GM12878 (cell line): ENCODE results near the gene IL20RA.

Experiments
- BRCA1 ChIP-seq: IDR thresholded peaks from 2 replicates; pipeline ENCODE4 v1.6.1; 2011; ENCODE audit warnings: low read depth, low read length, improper control_type of control experiment
- CBFB ChIP-seq: IDR thresholded peaks from 2 replicates; pipeline ENCODE4 v1.6.1; 2016; ENCODE audit warnings: antibody characterized with exemption, low read depth
- CTCF ChIP-seq, 3 experiments: IDR thresholded peaks in 2 of 3; conservative IDR thresholded peaks in 1 of 3; 2 replicates each; pipeline ENCODE4 v1.5.1; 2011; ENCODE audit warnings: low read depth in 3 of 3, low read length in 3 of 3, mild to moderate bottlenecking in 3 of 3, control low read depth in 2 of 3, moderate library complexity in 2 of 3, inconsistent platforms in 1 of 3, mixed read lengths in 1 of 3; ENCODE audit not compliant: control insufficient read depth in 2 of 3, insufficient read depth in 1 of 3; ENCODE audit errors: extremely low read depth in 1 of 3
- ELK1 ChIP-seq: IDR thresholded peaks from 2 replicates; pipeline ENCODE4 v1.6.1; 2012; ENCODE audit warnings: low read depth, low read length, improper control_type of control experiment
- FOXK2 ChIP-seq: fragments of 450-650 bp; IDR thresholded peaks from 2 replicates; pipeline ENCODE4 v1.6.1; 2017; ENCODE audit warnings: mild to moderate bottlenecking, moderate library complexity
- KAT2A ChIP-seq: conservative IDR thresholded peaks from 2 replicates; pipeline ENCODE4 v1.6.1; 2011; ENCODE audit warnings: low read depth, low read length; ENCODE audit not compliant: control insufficient read depth
- POLR2A ChIP-seq: IDR thresholded peaks from 2 replicates; pipeline ENCODE4 v1.6.1; 2011; ENCODE audit warnings: low read depth, mild to moderate bottlenecking, low read length
- POLR2AphosphoS2 ChIP-seq: IDR thresholded peaks from 2 replicates; pipeline ENCODE4 v1.6.1; 2011; ENCODE audit warnings: low read depth, mild to moderate bottlenecking, low read length, improper control_type of control experiment, moderate library complexity
- RFX5 ChIP-seq: IDR thresholded peaks from 2 replicates; pipeline ENCODE4 v1.6.1; 2011; ENCODE audit warnings: low read depth, low read length, improper control_type of control experiment
- SMC3 ChIP-seq: IDR thresholded peaks from 2 replicates; pipeline ENCODE4 v1.6.1; 2011; ENCODE audit warnings: low read length, improper control_type of control experiment, borderline replicate concordance
- TAF1 ChIP-seq: IDR thresholded peaks from 2 replicates; pipeline ENCODE4 v1.6.1; 2011; ENCODE audit warnings: mild to moderate bottlenecking, low read depth, low read length, borderline replicate concordance
- TBL1XR1 ChIP-seq: IDR thresholded peaks from 2 replicates; pipeline ENCODE4 v1.6.1; 2012; ENCODE audit warnings: low read depth, low read length, improper control_type of control experiment
- ZNF384 ChIP-seq: IDR thresholded peaks from 2 replicates; pipeline ENCODE4 v1.6.1; 2012; ENCODE audit warnings: low read depth, mild to moderate bottlenecking, low read length, improper control_type of control experiment, borderline replicate concordance
- ZNF622 ChIP-seq: fragments of 450-650 bp; IDR thresholded peaks from 2 replicates; pipeline ENCODE4 v1.6.1; 2017; ENCODE audit warnings: mild to moderate bottlenecking, inconsistent platforms

GRCh38 chr6:137058037-137058436 lies 13.3 kb upstream of the IL20RA start:
- TF ChIP-seq RFX5 (no peak), CTCF (IDR thresholded peaks at IDR 0.05 in 2 of 3, conservative IDR thresholded peaks at IDR 0.05 in 1 of 3; ENCODE audit: control insufficient read depth in 2 of 3, extremely low read depth in 1 of 3, insufficient read depth in 1 of 3, low read depth in 3 of 3, low read length in 3 of 3) (no peak), KAT2A (no peak), POLR2A (no peak), TBL1XR1 (no peak), BRCA1 (no peak), ZNF384 (no peak), POLR2AphosphoS2 (no peak), TAF1 (no peak), SMC3 (no peak), ELK1 (no peak), CBFB (no peak), FOXK2 (no peak), ZNF622 (no peak)
